ENCODE measurements around the gene UTRN. TPM values are rescaled to one million over a fixed set of nuclear protein-coding genes. Genes with fewer than 3 reads are reported as not detected.

UTRN gene
- polyA plus RNA-seq, 1 donor: 50.8 TPM

DNA sequence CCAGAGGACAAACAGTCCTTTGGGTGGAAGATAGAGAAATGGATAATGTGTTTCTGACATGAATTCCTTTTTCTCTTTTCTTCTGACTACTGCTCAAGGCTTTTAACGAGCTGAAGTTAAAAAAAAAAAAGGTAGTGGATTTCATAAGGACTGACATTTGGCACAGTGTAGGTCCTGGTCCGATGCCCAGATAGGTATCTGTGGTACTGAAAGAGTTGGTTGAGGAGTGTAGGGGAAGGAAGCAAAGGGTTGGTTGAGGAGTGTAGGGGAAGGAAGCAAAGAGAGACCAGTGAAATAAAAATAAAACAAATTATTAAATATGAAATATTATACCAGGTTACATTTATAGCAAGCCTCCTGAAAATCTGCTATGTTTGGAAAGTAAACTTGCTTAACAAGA is 11.8 kb downstream of the UTRN start:
- Histone ChIP-seq H3K4me1 (ENCODE audit: control insufficient read depth, insufficient read depth, low read length) (peaks cover 10% of the 10 kb centered on the region), H3K36me3 (ENCODE audit: control insufficient read depth, insufficient read depth, low read length) (peaks cover 6% of the 10 kb centered on the region), H3K9me3 (ENCODE audit: control insufficient read depth, low read depth, low read length) (no peaks in the 10 kb centered on the region), H3K27ac (ENCODE audit: low read length) (peak overlapping the region; percentile 70), H3K4me3 (ENCODE audit: low read length) (no peak overlapping the region), H3K27me3 (ENCODE audit: control insufficient read depth, insufficient read depth, low read length) (no peaks in the 10 kb centered on the region)
- no peak for DNase-seq
- WGBS (ENCODE audit: insufficient coverage, low lambda C conversion rate): 20% methylated on average over 1 of the region's 2 CpGs

- peak overlapping the region; percentile 25 for H3K4me3 ChIP-seq (ENCODE audit: low read length)
- no peaks in the 10 kb centered on the region for H3K9me3 ChIP-seq (ENCODE audit: control insufficient read depth, low read depth, low read length)
- H3K4me1 ChIP-seq (ENCODE audit: control insufficient read depth, insufficient read depth, low read length): peaks cover 10% of the 10 kb centered on the region
- H3K27ac ChIP-seq (ENCODE audit: low read length): peak overlapping the region; percentile 70
- H3K27me3 ChIP-seq (ENCODE audit: control insufficient read depth, insufficient read depth, low read length): no peaks in the 10 kb centered on the region
- 0% methylated on average over 2 of the region's 3 CpGs for WGBS (ENCODE audit: insufficient coverage, low lambda C conversion rate)
- peak; percentile 20 to 86 for DNase-seq
- peaks cover 6% of the 10 kb centered on the region for H3K36me3 ChIP-seq (ENCODE audit: control insufficient read depth, insufficient read depth, low read length)
Observed at GRCh38 chr6:144297511-144298100, 12.5 kb downstream of the UTRN start.

GRCh38 chr6:144298194-144298593 is 13.1 kb downstream of the UTRN start:
- Histone ChIP-seq H3K9me3 (ENCODE audit: control insufficient read depth, low read depth, low read length) (no peaks in the 10 kb centered on the region), H3K27ac (ENCODE audit: low read length) (peak overlapping the region; percentile 70), H3K36me3 (ENCODE audit: control insufficient read depth, insufficient read depth, low read length) (peaks cover 6% of the 10 kb centered on the region), H3K4me3 (ENCODE audit: low read length) (peak overlapping the region; percentile 25), H3K4me1 (ENCODE audit: control insufficient read depth, insufficient read depth, low read length) (peaks cover 10% of the 10 kb centered on the region), H3K27me3 (ENCODE audit: control insufficient read depth, insufficient read depth, low read length) (no peaks in the 10 kb centered on the region)
- no CpG with 5 or more reads among the region's 5 CpGs for WGBS (ENCODE audit: insufficient coverage, low lambda C conversion rate)
- DNase-seq: peak; percentile 57 to 83

DNA sequence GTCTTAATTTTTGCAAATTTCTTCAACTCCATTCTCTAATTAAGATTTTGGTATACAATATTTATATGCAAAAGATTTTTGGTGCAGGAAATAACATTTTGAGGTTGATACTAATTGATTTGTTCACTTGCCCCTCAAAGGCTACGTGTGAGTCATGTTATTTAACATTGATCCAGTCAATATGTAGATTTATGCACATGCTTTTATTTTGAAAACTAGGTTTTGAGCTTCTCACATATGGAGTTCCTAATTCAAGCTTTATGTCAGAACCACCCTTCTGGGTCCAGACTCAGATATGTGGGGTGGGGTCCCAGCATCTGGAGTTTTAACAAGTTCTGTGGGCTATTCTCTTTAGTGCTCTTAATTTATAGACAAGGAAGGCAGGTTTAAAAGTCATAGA is 13.8 kb downstream of the UTRN start:
- H3K27me3 ChIP-seq (ENCODE audit: control insufficient read depth, insufficient read depth, low read length): no peaks in the 10 kb centered on the region
- H3K4me1 ChIP-seq (ENCODE audit: control insufficient read depth, insufficient read depth, low read length): peaks cover 10% of the 10 kb centered on the region
- no CpG with 5 or more reads among the region's 1 CpG for WGBS (ENCODE audit: insufficient coverage, low lambda C conversion rate)
- H3K27ac ChIP-seq (ENCODE audit: low read length): no peak overlapping the region
- DNase-seq: no peak
- no peak overlapping the region for H3K4me3 ChIP-seq (ENCODE audit: low read length)
- no peaks in the 10 kb centered on the region for H3K9me3 ChIP-seq (ENCODE audit: control insufficient read depth, low read depth, low read length)
- H3K36me3 ChIP-seq (ENCODE audit: control insufficient read depth, insufficient read depth, low read length): peaks cover 6% of the 10 kb centered on the region

- Histone ChIP-seq H3K27ac (ENCODE audit: low read length) (no peak overlapping the region), H3K36me3 (ENCODE audit: control insufficient read depth, insufficient read depth, low read length) (peaks cover 2% of the 10 kb centered on the region), H3K27me3 (ENCODE audit: control insufficient read depth, insufficient read depth, low read length) (no peaks in the 10 kb centered on the region), H3K4me1 (ENCODE audit: control insufficient read depth, insufficient read depth, low read length) (peaks cover 4% of the 10 kb centered on the region), H3K4me3 (ENCODE audit: low read length) (no peak overlapping the region), H3K9me3 (ENCODE audit: control insufficient read depth, low read depth, low read length) (no peaks in the 10 kb centered on the region)
- 94% methylated on average over 3 of the region's 5 CpGs for WGBS (ENCODE audit: insufficient coverage, low lambda C conversion rate)
- no peak for DNase-seq
Observed at GRCh38 chr6:144302701-144303372, 17.7 kb downstream of the UTRN start.

DNA sequence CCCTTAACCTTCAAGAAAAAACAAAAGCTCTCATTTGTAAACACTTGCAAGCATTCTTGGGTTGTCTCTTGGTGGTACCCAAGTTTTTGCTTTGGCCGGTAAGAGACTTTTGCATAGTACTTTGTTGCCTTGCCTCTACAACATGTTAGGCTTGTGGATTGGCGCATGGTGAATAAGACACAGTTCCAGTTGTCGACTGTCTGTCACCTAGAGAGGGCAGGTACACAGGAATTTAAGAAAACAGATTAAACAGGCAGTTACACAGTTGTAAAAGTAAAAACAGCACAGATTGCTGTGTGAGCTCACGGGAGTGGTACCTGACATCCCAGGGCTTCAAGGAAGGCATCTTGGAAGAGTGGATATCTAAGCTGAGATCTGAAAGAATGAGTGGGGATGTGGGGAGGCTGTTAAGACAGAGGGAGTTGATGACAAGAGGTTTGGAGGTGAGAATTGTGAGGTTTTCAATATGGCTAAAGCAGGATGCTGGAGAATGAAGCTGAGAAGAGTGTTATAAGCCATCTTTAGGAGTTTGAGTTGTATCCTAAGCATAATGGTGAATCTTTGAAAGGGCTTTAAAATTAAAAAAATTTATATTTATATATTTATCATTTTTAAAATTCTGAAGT is 19.2 kb downstream of the UTRN start:
- no peak overlapping the region for H3K27ac ChIP-seq (ENCODE audit: low read length)
- DNase-seq: no peak
- WGBS (ENCODE audit: insufficient coverage, low lambda C conversion rate): 100% methylated on average over 1 of the region's 4 CpGs
- H3K9me3 ChIP-seq (ENCODE audit: control insufficient read depth, low read depth, low read length): no peaks in the 10 kb centered on the region
- no peaks in the 10 kb centered on the region for H3K27me3 ChIP-seq (ENCODE audit: control insufficient read depth, insufficient read depth, low read length)
- no peak overlapping the region for H3K4me3 ChIP-seq (ENCODE audit: low read length)
- H3K4me1 ChIP-seq (ENCODE audit: control insufficient read depth, insufficient read depth, low read length): no peaks in the 10 kb centered on the region
- peaks cover 8% of the 10 kb centered on the region for H3K36me3 ChIP-seq (ENCODE audit: control insufficient read depth, insufficient read depth, low read length)

DNA sequence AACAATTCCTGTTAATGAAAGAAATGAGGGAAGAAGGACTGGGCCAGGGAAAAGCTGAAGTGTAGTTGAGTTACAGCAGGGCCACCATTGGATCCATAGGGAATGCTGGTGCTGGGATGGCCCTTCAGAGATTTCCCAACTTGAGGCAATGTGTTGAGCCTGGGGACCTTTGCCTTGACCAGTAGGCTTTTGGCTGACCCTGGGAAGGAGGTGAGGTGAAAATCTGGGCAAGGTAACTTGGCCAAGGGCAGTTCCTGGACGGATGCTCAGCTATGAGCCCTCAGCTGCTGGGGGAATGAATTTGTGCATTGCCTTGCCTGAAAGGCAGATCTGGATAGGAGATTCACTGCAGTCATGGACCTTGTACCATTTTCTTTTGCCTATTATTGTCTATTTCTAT is 20.4 kb downstream of the UTRN start:
- Histone ChIP-seq H3K36me3 (ENCODE audit: control insufficient read depth, insufficient read depth, low read length) (peaks cover 12% of the 10 kb centered on the region), H3K27me3 (ENCODE audit: control insufficient read depth, insufficient read depth, low read length) (no peaks in the 10 kb centered on the region), H3K9me3 (ENCODE audit: control insufficient read depth, low read depth, low read length) (no peaks in the 10 kb centered on the region), H3K4me1 (ENCODE audit: control insufficient read depth, insufficient read depth, low read length) (no peaks in the 10 kb centered on the region), H3K27ac (ENCODE audit: low read length) (no peak overlapping the region), H3K4me3 (ENCODE audit: low read length) (no peak overlapping the region)
- DNase-seq: no peak
- no CpG with 5 or more reads among the region's 1 CpG for WGBS (ENCODE audit: insufficient coverage, low lambda C conversion rate)

DNA sequence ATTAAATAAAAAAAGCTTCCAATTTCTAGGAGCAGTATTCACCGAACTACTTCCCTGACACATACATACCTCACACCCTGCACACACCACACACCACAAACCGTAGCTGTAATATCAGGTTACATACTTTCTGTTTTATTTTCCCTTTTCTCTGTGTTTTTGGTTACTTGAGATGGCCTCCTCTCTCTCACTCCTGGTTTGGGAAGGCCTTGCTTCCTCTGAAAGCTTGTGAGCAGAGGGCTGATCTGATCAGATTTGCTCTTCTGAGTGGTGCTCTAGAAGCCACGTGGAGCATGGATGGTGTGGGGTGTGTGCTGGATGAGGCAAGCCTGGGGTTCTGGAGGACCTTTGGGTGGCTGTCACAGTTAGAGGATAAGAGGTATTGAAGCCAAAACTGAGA is 20.9 kb downstream of the UTRN start:
- Histone ChIP-seq H3K9me3 (ENCODE audit: control insufficient read depth, low read depth, low read length) (no peaks in the 10 kb centered on the region), H3K27me3 (ENCODE audit: control insufficient read depth, insufficient read depth, low read length) (no peaks in the 10 kb centered on the region), H3K4me3 (ENCODE audit: low read length) (no peak overlapping the region), H3K36me3 (ENCODE audit: control insufficient read depth, insufficient read depth, low read length) (peaks cover 12% of the 10 kb centered on the region), H3K4me1 (ENCODE audit: control insufficient read depth, insufficient read depth, low read length) (no peaks in the 10 kb centered on the region), H3K27ac (ENCODE audit: low read length) (no peak overlapping the region)
- no peak for DNase-seq
- 92% methylated on average over 2 of the region's 3 CpGs for WGBS (ENCODE audit: insufficient coverage, low lambda C conversion rate)

DNA sequence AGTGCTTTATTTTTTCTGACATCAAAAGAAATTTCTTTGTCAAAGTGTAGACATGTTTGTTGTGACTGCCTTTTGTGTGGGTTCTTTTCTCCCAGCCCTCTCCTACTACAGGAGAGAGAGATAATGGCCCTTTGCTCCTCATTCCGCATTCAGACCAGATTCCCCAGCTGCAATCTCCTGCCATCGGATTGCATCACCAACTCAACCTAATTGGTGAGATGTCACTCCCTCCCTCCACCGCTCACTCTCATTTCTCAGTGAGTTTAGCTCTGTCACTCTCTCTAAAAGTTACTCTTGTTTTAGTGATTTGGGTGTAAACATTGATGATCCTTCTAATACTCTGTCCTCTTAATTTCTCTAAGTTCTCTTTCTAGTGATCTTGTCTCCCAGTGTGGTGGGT is 22.7 kb downstream of the UTRN start:
- Histone ChIP-seq H3K36me3 (ENCODE audit: control insufficient read depth, insufficient read depth, low read length) (peaks cover 10% of the 10 kb centered on the region), H3K9me3 (ENCODE audit: control insufficient read depth, low read depth, low read length) (no peaks in the 10 kb centered on the region), H3K4me1 (ENCODE audit: control insufficient read depth, insufficient read depth, low read length) (no peaks in the 10 kb centered on the region), H3K27ac (ENCODE audit: low read length) (no peak overlapping the region), H3K4me3 (ENCODE audit: low read length) (no peak overlapping the region), H3K27me3 (ENCODE audit: control insufficient read depth, insufficient read depth, low read length) (no peaks in the 10 kb centered on the region)
- WGBS (ENCODE audit: insufficient coverage, low lambda C conversion rate): no CpG with 5 or more reads among the region's 3 CpGs
- DNase-seq: peak in 1 of 2 donors; percentile 28

- WGBS (ENCODE audit: insufficient coverage, low lambda C conversion rate): no CpG with 5 or more reads among the region's 5 CpGs
- H3K27me3 ChIP-seq (ENCODE audit: control insufficient read depth, insufficient read depth, low read length): no peaks in the 10 kb centered on the region
- H3K36me3 ChIP-seq (ENCODE audit: control insufficient read depth, insufficient read depth, low read length): peaks cover 10% of the 10 kb centered on the region
- H3K27ac ChIP-seq (ENCODE audit: low read length): no peak overlapping the region
- peaks cover 1% of the 10 kb centered on the region for H3K4me1 ChIP-seq (ENCODE audit: control insufficient read depth, insufficient read depth, low read length)
- H3K9me3 ChIP-seq (ENCODE audit: control insufficient read depth, low read depth, low read length): no peaks in the 10 kb centered on the region
- no peak for DNase-seq
- no peak overlapping the region for H3K4me3 ChIP-seq (ENCODE audit: low read length)
Observed at GRCh38 chr6:144310765-144311164, 25.6 kb downstream of the UTRN start.

Data from large intestine (tissue), 3 donors.